ENCODE measurements around the gene PSEN1. TPM values are rescaled to one million over a fixed set of nuclear protein-coding genes. Genes with fewer than 3 reads are reported as not detected.

The PSEN1 gene
- total and polyA plus RNA-seq, 2 of the 8 experiments (the other 6 are each of a cell fraction or from before 2014, with no cell fraction given) = 10.1 to 38.7 TPM

- no peak overlapping the region for H2AK5ac ChIP-seq (ENCODE audit: low read depth, low read length)
- no peak overlapping the region for H2AFZ ChIP-seq (ENCODE audit: low read length)
- H3K4me1 ChIP-seq (replicated peaks in 1 of 4; ENCODE audit: control insufficient read depth in 3 of 4, insufficient read depth in 4 of 4, low read length in 3 of 4) = no peaks in the 10 kb centered on the region
- no peak overlapping the region for H3K4ac ChIP-seq (replicated peaks; ENCODE audit: insufficient read length, low read depth, low read length)
- no peaks in the 10 kb centered on the region for H3K79me1 ChIP-seq (ENCODE audit: low read depth, low read length)
- no peaks in the 10 kb centered on the region for H3K27me3 ChIP-seq (replicated peaks in 1 of 4; ENCODE audit: control insufficient read depth in 3 of 4, extremely low read depth in 1 of 4, insufficient read depth in 3 of 4, low read length in 3 of 4)
- no peak overlapping the region for H2BK5ac ChIP-seq (ENCODE audit: low read depth, low read length)
- H4K8ac ChIP-seq (ENCODE audit: extremely low read depth, insufficient read depth, low read length) = no peak overlapping the region; the same call in 1 of the 2 replicates
- WGBS, 2 experiments (ENCODE audit: extremely low coverage in 1 of 2, insufficient coverage in 1 of 2, insufficient read length in 1 of 2, insufficient replicate concordance in 2 of 2, low coverage in 1 of 2, low lambda C conversion rate in 2 of 2, missing lambda C conversion rate in 1 of 2) = 92% methylated on average over 6 of the region's 6 CpGs; no CpG with 5 or more reads in 1 of the 2 experiments
- no peak for FAIRE-seq
- H3K4me3 ChIP-seq (ENCODE audit: extremely low read depth in 1 of 4, insufficient read depth in 2 of 4, low read depth in 3 of 4, low read length in 4 of 4) = no peak overlapping the region
- no peak overlapping the region for H3K27ac ChIP-seq (ENCODE audit: low read depth, low read length)
- H3K56ac ChIP-seq (replicated peaks; ENCODE audit: insufficient read length, low read depth, low read length) = no peak overlapping the region
- H3K36me3 ChIP-seq (ENCODE audit: control insufficient read depth in 2 of 4, insufficient read depth in 4 of 4, low read length in 3 of 4) = peaks cover 0 to 16% (median 9%) of the 10 kb centered on the region in 4 experiments; a peak in 5 of 8 replicates
- H4K91ac ChIP-seq (replicated peaks; ENCODE audit: insufficient read length, low read length) = no peak overlapping the region
- no peak overlapping the region for H3K14ac ChIP-seq (ENCODE audit: insufficient read length)
- CTCF ChIA-PET (ENCODE audit: partially characterized antibody) = no interaction called here
- no peak for DNase-seq (ENCODE audit: low read depth in 1 of 2, low spot score in 2 of 2)
- H3K23ac ChIP-seq (ENCODE audit: insufficient read length) = no peak overlapping the region
- no peak overlapping the region; a peak in 1 of 4 replicates for H3K4me2 ChIP-seq (ENCODE audit: insufficient read depth in 1 of 2, low read depth in 2 of 2, low read length in 2 of 2)
- peaks cover 0 to 7% of the 10 kb centered on the region in 2 experiments for H4K20me1 ChIP-seq (replicated peaks in 1 of 2; ENCODE audit: control insufficient read depth in 1 of 2, insufficient read depth in 2 of 2, low read length in 2 of 2)
- POLR2A ChIA-PET (ENCODE audit: partially characterized antibody) = interaction anchor here (0.6 kb wide), 1 partner anchor 16 kb away, joined by 3 read pairs; no protein-coding TSS in a partner anchor
- no peak overlapping the region for H2BK20ac ChIP-seq (ENCODE audit: low read length)
- no peak overlapping the region for H3K9ac ChIP-seq (replicated peaks in 1 of 4; ENCODE audit: extremely low read depth in 1 of 4, low read depth in 3 of 4, low read length in 3 of 4)
- H3K23me2 ChIP-seq (ENCODE audit: low read depth, low read length) = no peaks in the 10 kb centered on the region
- H3K18ac ChIP-seq (ENCODE audit: extremely low read depth, low read length) = no peak overlapping the region
- H3K9me3 ChIP-seq (ENCODE audit: insufficient read depth in 2 of 2, low read depth in 1 of 2, low read length in 1 of 2) = no peaks in the 10 kb centered on the region
- no peak overlapping the region for H2BK12ac ChIP-seq (ENCODE audit: low read depth, low read length)
- H4K5ac ChIP-seq (ENCODE audit: insufficient read length, low read depth, low read length) = no peak overlapping the region
- H2BK15ac ChIP-seq (ENCODE audit: low read length) = no peak overlapping the region
- no peaks in the 10 kb centered on the region for H3K79me2 ChIP-seq (ENCODE audit: control insufficient read depth in 1 of 2, insufficient read depth in 2 of 2, low read length in 2 of 2)
- H2BK120ac ChIP-seq (replicated peaks; ENCODE audit: low read depth, low read length) = no peak overlapping the region
- TF ChIP-seq, protein P1, sequence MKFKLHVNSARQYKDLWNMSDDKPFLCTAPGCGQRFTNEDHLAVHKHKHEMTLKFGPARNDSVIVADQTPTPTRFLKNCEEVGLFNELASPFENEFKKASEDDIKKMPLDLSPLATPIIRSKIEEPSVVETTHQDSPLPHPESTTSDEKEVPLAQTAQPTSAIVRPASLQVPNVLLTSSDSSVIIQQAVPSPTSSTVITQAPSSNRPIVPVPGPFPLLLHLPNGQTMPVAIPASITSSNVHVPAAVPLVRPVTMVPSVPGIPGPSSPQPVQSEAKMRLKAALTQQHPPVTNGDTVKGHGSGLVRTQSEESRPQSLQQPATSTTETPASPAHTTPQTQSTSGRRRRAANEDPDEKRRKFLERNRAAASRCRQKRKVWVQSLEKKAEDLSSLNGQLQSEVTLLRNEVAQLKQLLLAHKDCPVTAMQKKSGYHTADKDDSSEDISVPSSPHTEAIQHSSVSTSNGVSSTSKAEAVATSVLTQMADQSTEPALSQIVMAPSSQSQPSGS (IDR thresholded peaks at IDR 0.05; ENCODE audit: low read length) = no peak
- TF ChIP-seq GABPA (IDR thresholded peaks at IDR 0.05; ENCODE audit: borderline replicate concordance, insufficient read depth, low read length) (no peak), TEAD4 (IDR thresholded peaks at IDR 0.05; ENCODE audit: low read depth, low read length) (no peak), POU5F1 (IDR thresholded peaks at IDR 0.05; ENCODE audit: low read depth, low read length) (no peak), KDM4A (IDR thresholded peaks at IDR 0.05; ENCODE audit: low read depth, low read length, severe bottlenecking) (no peak), CTBP2 (IDR thresholded peaks at IDR 0.05; ENCODE audit: borderline replicate concordance, insufficient read depth, insufficient read length, low read length) (no peak), SAP30 (IDR thresholded peaks at IDR 0.05; ENCODE audit: insufficient read depth, insufficient replicate concordance, low read length) (no peak), SIN3A (conservative IDR thresholded peaks at IDR 0.05 in 1 of 2, IDR thresholded peaks at IDR 0.05 in 1 of 2; ENCODE audit: low read depth in 1 of 2, low read length in 2 of 2) (no peak), CBX8 (IDR thresholded peaks at IDR 0.05; ENCODE audit: borderline replicate concordance, low read depth, low read length) (no peak), NRF1 (IDR thresholded peaks at IDR 0.05; ENCODE audit: low read depth, low read length) (no peak), TCF12 (IDR thresholded peaks at IDR 0.05; ENCODE audit: low read depth, low read length) (no peak), CHD1 (IDR thresholded peaks at IDR 0.05; ENCODE audit: low read depth, low read length) (no peak)
Measured at GRCh38 chr14:73255005-73255400, 118.7 kb downstream of the PSEN1 start.

Data from H1 (cell line).